ENCODE measurements around the gene PARS2.

DNA sequence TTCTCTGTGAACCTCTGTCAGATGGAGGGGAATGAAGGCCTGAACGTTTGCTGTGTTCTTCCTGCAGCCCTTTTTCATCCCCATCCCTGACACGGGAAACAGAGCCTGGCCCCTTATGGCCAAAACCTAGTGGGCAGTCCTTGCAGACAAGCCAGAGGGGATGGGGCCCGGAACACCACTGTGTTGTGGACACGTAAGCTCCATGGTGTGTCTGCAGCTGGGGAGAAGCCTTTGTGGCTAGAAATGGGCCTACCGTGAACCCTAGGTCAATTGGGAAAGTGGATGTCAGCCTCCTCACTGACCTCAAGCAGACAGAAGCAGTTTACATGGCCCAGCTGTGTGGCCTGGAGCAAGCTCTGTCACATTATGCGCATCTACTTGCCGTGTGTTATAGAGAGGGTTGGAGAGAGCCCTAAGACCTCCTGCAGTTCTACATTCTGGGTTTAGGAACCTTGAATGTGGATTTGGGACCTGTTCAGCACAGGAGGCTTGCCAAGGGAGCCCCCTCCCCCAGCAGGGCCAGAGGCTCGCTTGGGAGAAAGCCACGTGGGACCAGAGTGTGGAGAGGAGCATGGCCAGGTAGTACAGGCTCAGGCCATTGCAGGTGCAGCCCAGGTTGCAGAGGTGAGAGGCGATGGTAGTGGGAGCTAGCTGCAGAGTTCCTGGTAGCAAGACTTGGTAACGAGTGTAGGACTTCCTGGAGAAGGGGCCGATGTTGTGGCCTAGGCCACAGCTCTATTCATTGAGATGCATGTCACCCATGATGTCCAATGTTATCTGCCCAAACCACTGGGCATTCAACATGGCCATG is 20.7 kb downstream of the PARS2 start:
- TF ChIP-seq, protein P1, sequence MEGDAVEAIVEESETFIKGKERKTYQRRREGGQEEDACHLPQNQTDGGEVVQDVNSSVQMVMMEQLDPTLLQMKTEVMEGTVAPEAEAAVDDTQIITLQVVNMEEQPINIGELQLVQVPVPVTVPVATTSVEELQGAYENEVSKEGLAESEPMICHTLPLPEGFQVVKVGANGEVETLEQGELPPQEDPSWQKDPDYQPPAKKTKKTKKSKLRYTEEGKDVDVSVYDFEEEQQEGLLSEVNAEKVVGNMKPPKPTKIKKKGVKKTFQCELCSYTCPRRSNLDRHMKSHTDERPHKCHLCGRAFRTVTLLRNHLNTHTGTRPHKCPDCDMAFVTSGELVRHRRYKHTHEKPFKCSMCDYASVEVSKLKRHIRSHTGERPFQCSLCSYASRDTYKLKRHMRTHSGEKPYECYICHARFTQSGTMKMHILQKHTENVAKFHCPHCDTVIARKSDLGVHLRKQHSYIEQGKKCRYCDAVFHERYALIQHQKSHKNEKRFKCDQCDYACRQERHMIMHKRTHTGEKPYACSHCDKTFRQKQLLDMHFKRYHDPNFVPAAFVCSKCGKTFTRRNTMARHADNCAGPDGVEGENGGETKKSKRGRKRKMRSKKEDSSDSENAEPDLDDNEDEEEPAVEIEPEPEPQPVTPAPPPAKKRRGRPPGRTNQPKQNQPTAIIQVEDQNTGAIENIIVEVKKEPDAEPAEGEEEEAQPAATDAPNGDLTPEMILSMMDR (IDR thresholded peaks at IDR 0.05; ENCODE audit: insufficient read depth, low read depth, low read length): no peak
- TF ChIP-seq EZH2 (IDR thresholded peaks at IDR 0.05; ENCODE audit: insufficient read depth, low read length): no peak

All from astrocyte (in vitro differentiated cells and primary cell).